ENCODE results near the gene INPP5D. TPM values are rescaled to one million over a fixed set of nuclear protein-coding genes. Genes with fewer than 3 reads are reported as not detected.
A peak's percentile ranks its signal among the peaks of the same experiment; 100 is the strongest.

The INPP5D gene
- total RNA-seq, 1 experiment from 2014 or later, result not detected

GRCh38 chr2:233244818-233245217, 184.7 kb downstream of the INPP5D start:
- no peak overlapping the region for H3K4me3 Mint-ChIP-seq (ENCODE audit: low read depth, unreplicated experiment)
- CTCF ChIA-PET, result interaction anchor here (0.7 kb wide), 1 partner anchor 98 kb away, joined by 5 read pairs; no protein-coding TSS in a partner anchor
- no peak for DNase-seq
- no peak for TF ChIP-seq CTCF (IDR thresholded peaks at IDR 0.05; ENCODE audit: unreplicated experiment)
- peaks cover 52% of the 10 kb centered on the region for H3K4me1 Mint-ChIP-seq (ENCODE audit: low read depth, unreplicated experiment)
- H3K27me3 Mint-ChIP-seq (ENCODE audit: unreplicated experiment), result no peaks in the 10 kb centered on the region
- intact Hi-C loops (cut with micrococcal nuclease; ENCODE audit: unreplicated experiment), result loop anchor here (5.0 kb wide), 1 partner anchor 148 kb away; no protein-coding TSS in a partner anchor
- peaks cover 6% of the 10 kb centered on the region for H3K36me3 Mint-ChIP-seq (ENCODE audit: insufficient read depth, unreplicated experiment)
- no peak overlapping the region for H3K27ac Mint-ChIP-seq (ENCODE audit: unreplicated experiment)
- no TSS peak for BruUV-seq (replicated peaks)
- no peaks in the 10 kb centered on the region for H3K9me3 Mint-ChIP-seq (ENCODE audit: low read depth, unreplicated experiment)

- H3K9me3 Mint-ChIP-seq (ENCODE audit: low read depth, unreplicated experiment), result no peaks in the 10 kb centered on the region
- no peak overlapping the region for H3K4me3 Mint-ChIP-seq (ENCODE audit: low read depth, unreplicated experiment)
- no TSS peak for BruUV-seq (replicated peaks)
- CTCF ChIA-PET, result no interaction called here
- H3K4me1 Mint-ChIP-seq (ENCODE audit: low read depth, unreplicated experiment), result peaks cover 52% of the 10 kb centered on the region
- no peak for TF ChIP-seq CTCF (IDR thresholded peaks at IDR 0.05; ENCODE audit: unreplicated experiment)
- peaks cover 6% of the 10 kb centered on the region for H3K36me3 Mint-ChIP-seq (ENCODE audit: insufficient read depth, unreplicated experiment)
- no peak overlapping the region for H3K27ac Mint-ChIP-seq (ENCODE audit: unreplicated experiment)
- DNase-seq, result no peak
- intact Hi-C loops (cut with micrococcal nuclease; ENCODE audit: unreplicated experiment), result loop anchor here (5.0 kb wide), 1 partner anchor 148 kb away; no protein-coding TSS in a partner anchor
- H3K27me3 Mint-ChIP-seq (ENCODE audit: unreplicated experiment), result no peaks in the 10 kb centered on the region
Observed at GRCh38 chr2:233245406-233245805, 185.3 kb downstream of the INPP5D start.

- Mint-ChIP-seq H3K9me3 (ENCODE audit: low read depth, unreplicated experiment) (no peaks in the 10 kb centered on the region), H3K4me3 (ENCODE audit: low read depth, unreplicated experiment) (peak overlapping the region; percentile 17)
- no TSS peak for BruUV-seq (replicated peaks)
Observed at GRCh38 chr2:233247116-233247515, 187.0 kb downstream of the INPP5D start.

GRCh38 chr2:233247744-233248143, 187.6 kb downstream of the INPP5D start:
- intact Hi-C loops (cut with micrococcal nuclease; ENCODE audit: unreplicated experiment), result loop anchor here (5.0 kb wide), 1 partner anchor 150 kb away; no protein-coding TSS in a partner anchor
- CTCF ChIA-PET, result no interaction called here
- H3K4me3 Mint-ChIP-seq (ENCODE audit: low read depth, unreplicated experiment), result peak overlapping the region; percentile 17
- H3K4me1 Mint-ChIP-seq (ENCODE audit: low read depth, unreplicated experiment), result peaks cover 44% of the 10 kb centered on the region
- no peaks in the 10 kb centered on the region for H3K9me3 Mint-ChIP-seq (ENCODE audit: low read depth, unreplicated experiment)
- BruUV-seq (replicated peaks), result no TSS peak
- no peaks in the 10 kb centered on the region for H3K27me3 Mint-ChIP-seq (ENCODE audit: unreplicated experiment)
- H3K27ac Mint-ChIP-seq (ENCODE audit: unreplicated experiment), result peak overlapping the region; percentile 87
- peaks cover 29% of the 10 kb centered on the region for H3K36me3 Mint-ChIP-seq (ENCODE audit: insufficient read depth, unreplicated experiment)
- no peak for TF ChIP-seq CTCF (IDR thresholded peaks at IDR 0.05; ENCODE audit: unreplicated experiment)
- peak; percentile 85 for DNase-seq

More at GRCh38 chr2:233247116-233247515, 187.0 kb downstream of the INPP5D start:
- Mint-ChIP-seq H3K36me3 (ENCODE audit: insufficient read depth, unreplicated experiment) (peaks cover 23% of the 10 kb centered on the region), H3K27me3 (ENCODE audit: unreplicated experiment) (no peaks in the 10 kb centered on the region), H3K27ac (ENCODE audit: unreplicated experiment) (peak overlapping the region; percentile 87), H3K4me1 (ENCODE audit: low read depth, unreplicated experiment) (peaks cover 44% of the 10 kb centered on the region)
- intact Hi-C loops (cut with micrococcal nuclease; ENCODE audit: unreplicated experiment), result loop anchor here (5.0 kb wide), 1 partner anchor 150 kb away; no protein-coding TSS in a partner anchor
- no peak for TF ChIP-seq CTCF (IDR thresholded peaks at IDR 0.05; ENCODE audit: unreplicated experiment)
- no peak for DNase-seq
- CTCF ChIA-PET, result no interaction called here

Measured in Calu3 (cell line).